Stomach (tissue), 9 donors: Measurements from ENCODE around the gene CDKN1C. TPM values are rescaled to one million over a fixed set of nuclear protein-coding genes. Genes with fewer than 3 reads are reported as not detected.

Source experiments
- DNase-seq, 2 donors: peaks; one replicate each; pipeline versions ENCODE4 v3.0.0 to v3.0.0-alpha.2; 2013 to 2019
- H3K27ac ChIP-seq, 5 donors: fragments of 200-600 bp in 4 of 5; sonication (generic) in 4 of 5; one replicate each; pipeline ENCODE4 v1.5.1; 2013 to 2019; ENCODE audit warnings: mild to moderate bottlenecking in 1 of 5, moderate library complexity in 1 of 5
- H3K27me3 ChIP-seq, 3 donors: fragments of 200-600 bp; sonication (generic); one replicate each; pipeline ENCODE4 v1.5.1; 2017 to 2019; ENCODE audit warnings: mixed run types in 1 of 3
- H3K36me3 ChIP-seq, 4 donors: fragments of 200-600 bp; sonication (generic); 1 replicate in 3 of 4; 2 replicates in 1 of 4; pipeline ENCODE4 v1.5.1; 2016 to 2019
- H3K4me1 ChIP-seq, 4 donors: fragments of 200-600 bp; sonication (generic); one replicate each; pipeline ENCODE4 v1.5.1; 2016 to 2019
- H3K4me3 ChIP-seq, 4 donors: fragments of 200-600 bp; sonication (generic) in 3 of 4; one replicate each; pipeline ENCODE4 v1.5.1; 2016 to 2019; ENCODE audit warnings: mild to moderate bottlenecking in 1 of 4
- H3K9me3 ChIP-seq, 4 donors: fragments of 200-600 bp; sonication (generic); one replicate each; pipeline ENCODE4 v1.5.1; 2016 to 2019
- CTCF ChIP-seq, 7 experiments: fragments of 450-650 bp in 4 of 7; fragments of 200-600 bp in 3 of 7; sonication (generic) in 3 of 7; IDR thresholded peaks; one replicate each; pipeline ENCODE4 v1.5.1; 2016 to 2019; ENCODE audit warnings: antibody characterized with exemption in 7 of 7, control low read depth in 2 of 7, mild to moderate bottlenecking in 1 of 7
- EP300 ChIP-seq: sonication (generic); formaldehyde crosslinking; IDR thresholded peaks from one replicate; pipeline ENCODE4 v1.6.1; 2017; ENCODE audit warnings: antibody characterized with exemption
- POLR2A ChIP-seq, 4 donors: fragments of 450-650 bp; IDR thresholded peaks; one replicate each; pipeline ENCODE4 v1.6.1; 2016; ENCODE audit warnings: antibody characterized with exemption in 4 of 4, control low read depth in 2 of 4, mild to moderate bottlenecking in 1 of 4, moderate library complexity in 1 of 4
- POLR2AphosphoS5 ChIP-seq, 3 donors: sonication (generic); formaldehyde crosslinking; IDR thresholded peaks; one replicate each; pipeline ENCODE4 v1.6.1; 2016; ENCODE audit warnings: antibody characterized with exemption in 3 of 3
- WGBS, 5 donors: extraction: QIAGEN DNeasy Blood & Tissue Kit in 3 of 5; methylation state at CpG; one replicate each; pipeline versions ENCODE4 v1.1.5 to v1.1.7; 2013 to 2018; 5-methylcytosine and 5-hydroxymethylcytosine counted together
- intact Hi-C: fragments of 100-400 bp; cut with DNase I; formaldehyde crosslinking; loops from one replicate; pipeline ENCODE4 v1.15.1; 2023; ENCODE audit warnings: low total_unique reads
- polyA plus RNA-seq, 3 donors: library from polyadenylated mRNA; stranded (reverse); fragments of 200-250 nt; gene quantifications; one replicate each; pipeline ENCODE4 v1.2.3, GENCODE V29; 2013
- total RNA-seq, 5 donors: library from RNA; depleted of rRNA; stranded (reverse); fragments of >200 nt; gene quantifications; one replicate each; pipeline versions ENCODE4 v1.1.0 to v1.2.3, GENCODE V29; 2014 to 2016
- donor health status: healthy with polysubstance abuse.
- donor health status: Bipolar disorder and iron deficiency.
- donor health status: healthy.

Gene CDKN1C
- total and polyA plus RNA-seq, 8 donors = 10.5 to 99.1 (median 42.3) TPM

GRCh38 chr11:2837096-2837601 lies 48.4 kb downstream of the CDKN1C start:
- peak; percentile 82 to 96 for DNase-seq
- no peaks in the 10 kb centered on the region for H3K9me3 ChIP-seq
- no peaks in the 10 kb centered on the region for H3K36me3 ChIP-seq
- H3K4me3 ChIP-seq = no peak overlapping the region
- TF ChIP-seq POLR2AphosphoS5 (IDR thresholded peaks at IDR 0.05) (no peak), CTCF (IDR thresholded peaks at IDR 0.05) (peak in 4 of 7 experiments; percentile 25 to 47 (median 38)), POLR2A (IDR thresholded peaks at IDR 0.05) (no peak)
- 22 to 42% (median 27%) methylated on average over 14 to 20 of the region's 20 CpGs for WGBS, 5 donors
- H3K27me3 ChIP-seq = no peaks in the 10 kb centered on the region
- peak overlapping the region in 1 of 5 donors; percentile 58 for H3K27ac ChIP-seq
- H3K4me1 ChIP-seq = peaks cover 16 to 22% (median 19%) of the 10 kb centered on the region in 4 donors
- intact Hi-C loops = no loop called here

GRCh38 chr11:2836315-2837095 lies 49.1 kb downstream of the CDKN1C start:
- TF ChIP-seq CTCF (IDR thresholded peaks at IDR 0.05) (no peak), POLR2A (IDR thresholded peaks at IDR 0.05) (no peak)
- intact Hi-C loops = no loop called here
- Histone ChIP-seq H3K27me3 (no peaks in the 10 kb centered on the region), H3K36me3 (no peaks in the 10 kb centered on the region), H3K27ac (peak overlapping the region in 1 of 5 donors; percentile 58), H3K4me3 (no peak overlapping the region), H3K4me1 (peaks cover 16 to 22% (median 19%) of the 10 kb centered on the region in 4 donors), H3K9me3 (no peaks in the 10 kb centered on the region)
- 59 to 74% (median 61%) methylated on average over 18 to 23 of the region's 23 CpGs for whole genome bisulfite sequencing, 5 donors
- peak in 1 of 2 donors; percentile 76 for DNase-seq

- Histone ChIP-seq H3K27me3 (no peaks in the 10 kb centered on the region), H3K9me3 (no peaks in the 10 kb centered on the region), H3K4me1 (peaks cover 16 to 22% (median 19%) of the 10 kb centered on the region in 4 donors), H3K4me3 (no peak overlapping the region), H3K36me3 (no peaks in the 10 kb centered on the region), H3K27ac (no peak overlapping the region)
- no peak for DNase-seq
- TF ChIP-seq CTCF (IDR thresholded peaks at IDR 0.05) (no peak), EP300 (no peak), POLR2A (IDR thresholded peaks at IDR 0.05) (no peak), POLR2AphosphoS5 (IDR thresholded peaks at IDR 0.05) (no peak)
- intact Hi-C loops = no loop called here
- WGBS, 5 donors = 87 to 96% (median 91%) methylated on average over 17 of the region's 17 CpGs
Measured at GRCh38 chr11:2835751-2836150, 49.8 kb downstream of the CDKN1C start.

GRCh38 chr11:2835296-2835695 lies 50.3 kb downstream of the CDKN1C start:
- H3K9me3 ChIP-seq = no peaks in the 10 kb centered on the region
- intact Hi-C loops = no loop called here
- DNase-seq = peak in 1 of 2 donors; percentile 34
- H3K36me3 ChIP-seq = no peaks in the 10 kb centered on the region
- no peak for TF ChIP-seq CTCF (IDR thresholded peaks at IDR 0.05)
- TF ChIP-seq POLR2A (IDR thresholded peaks at IDR 0.05) = no peak
- no peak for TF ChIP-seq EP300
- TF ChIP-seq POLR2AphosphoS5 (IDR thresholded peaks at IDR 0.05) = no peak
- no peak overlapping the region for H3K27ac ChIP-seq
- 62 to 87% (median 83%) methylated on average over 6 of the region's 6 CpGs for WGBS, 5 donors
- H3K4me1 ChIP-seq = peaks cover 16 to 22% (median 19%) of the 10 kb centered on the region in 4 donors
- no peak overlapping the region for H3K4me3 ChIP-seq
- H3K27me3 ChIP-seq = no peaks in the 10 kb centered on the region
